NOMO-1 treated with DMSO at 0.1 percent for 48 hours (cell line): ENCODE measurements around the gene RASSF8.

Experiments
- DNase-seq: peaks from one replicate; lab custom pipeline; 2025; ENCODE audit not compliant: unreplicated experiment; lab: John Stamatoyannopoulos, UW

The RASSF8 gene

GRCh38 chr12:25960143-25960542 is 1.7 kb downstream of the RASSF8 start:
- DNase-seq: peak; percentile 74

- DNase-seq: no peak
Observed at GRCh38 chr12:25960961-25961360, 2.5 kb downstream of the RASSF8 start.

- no peak for DNase-seq
Observed at GRCh38 chr12:25962932-25963525, 4.5 kb downstream of the RASSF8 start.

- DNase-seq: no peak
Observed at GRCh38 chr12:25965682-25966081, 7.2 kb downstream of the RASSF8 start.

GRCh38 chr12:25970082-25970481 is 11.6 kb downstream of the RASSF8 start:
- no peak for DNase-seq

- DNase-seq: no peak
Observed at GRCh38 chr12:25970916-25971653, 12.6 kb downstream of the RASSF8 start.

- no peak for DNase-seq
Observed at GRCh38 chr12:25971654-25972041, 13.2 kb downstream of the RASSF8 start.

GRCh38 chr12:25972783-25973182 is 14.3 kb downstream of the RASSF8 start:
- DNase-seq: no peak

GRCh38 chr12:25975179-25975578 is 16.7 kb downstream of the RASSF8 start:
- no peak for DNase-seq

GRCh38 chr12:25975682-25976081 is 17.2 kb downstream of the RASSF8 start:
- no peak for DNase-seq

GRCh38 chr12:25976289-25976688 is 17.8 kb downstream of the RASSF8 start:
- DNase-seq: no peak

GRCh38 chr12:25977047-25977446 is 18.6 kb downstream of the RASSF8 start:
- DNase-seq: no peak

- no peak for DNase-seq
Observed at GRCh38 chr12:25979059-25979458, 20.6 kb downstream of the RASSF8 start.

GRCh38 chr12:25979563-25979962 is 21.1 kb downstream of the RASSF8 start:
- DNase-seq: no peak

- no peak for DNase-seq
Observed at GRCh38 chr12:25980035-25980434, 21.6 kb downstream of the RASSF8 start.

- DNase-seq: no peak
Observed at GRCh38 chr12:25981597-25981996, 23.1 kb downstream of the RASSF8 start.

GRCh38 chr12:25982416-25982815 is 23.9 kb downstream of the RASSF8 start:
- no peak for DNase-seq

GRCh38 chr12:25983625-25984024 is 25.1 kb downstream of the RASSF8 start:
- DNase-seq: no peak

GRCh38 chr12:25984759-25985158 is 26.3 kb downstream of the RASSF8 start:
- DNase-seq: no peak

GRCh38 chr12:25985316-25986175 is 27.1 kb downstream of the RASSF8 start:
- DNase-seq: no peak

GRCh38 chr12:25986180-25986579 is 27.7 kb downstream of the RASSF8 start:
- no peak for DNase-seq

- DNase-seq: no peak
Observed at GRCh38 chr12:25988505-25988904, 30.0 kb downstream of the RASSF8 start.
